Natural killer cell (primary cell): ENCODE results near the gene TGFB1. TPM values are rescaled to one million over a fixed set of nuclear protein-coding genes. Genes with fewer than 3 reads are reported as not detected.

Source experiments
- ATAC-seq, 3 donors: fragments of 150-1000 bp in 2 of 3; fragments of 200-7000 bp in 1 of 3; cut with Tn5 transposase; 1 replicate in 1 of 3; 2 replicates in 2 of 3; pipeline ENCODE4 v1.10.0; 2021; ENCODE audit warnings: mild to moderate bottlenecking in 2 of 3, moderate library complexity in 2 of 3
- DNase-seq, 2 donors: peaks; one replicate each; pipeline versions ENCODE4 v3.0.0 to v3.0.0-alpha.2; 2013 to 2021; ENCODE audit warnings: mixed read lengths in 1 of 2
- H3K27ac ChIP-seq: one replicate; pipeline ENCODE4 v1.5.1; 2013; ENCODE audit warnings: mild to moderate bottlenecking, low read length
- H3K27me3 ChIP-seq: one replicate; pipeline ENCODE4 v1.6.1; 2013; ENCODE audit warnings: low read length; ENCODE audit not compliant: control insufficient read depth, insufficient read depth
- H3K36me3 ChIP-seq: one replicate; pipeline ENCODE4 v1.6.1; 2013; ENCODE audit warnings: low read length; ENCODE audit not compliant: control insufficient read depth, insufficient read depth
- H3K4me1 ChIP-seq: one replicate; pipeline ENCODE4 v1.6.1; 2013; ENCODE audit warnings: low read length; ENCODE audit not compliant: control insufficient read depth, insufficient read depth
- H3K4me3 ChIP-seq: one replicate; pipeline ENCODE4 v1.5.1; 2013; ENCODE audit warnings: low read length
- H3K9me3 ChIP-seq: one replicate; pipeline ENCODE4 v1.6.1; 2013; ENCODE audit warnings: low read length; ENCODE audit not compliant: control insufficient read depth, insufficient read depth
- H3K27ac Mint-ChIP-seq, 2 donors: one replicate each; pipeline ENCODE4 v1.8.0; 2022; ENCODE audit warnings: mild to moderate bottlenecking in 2 of 2, mixed read lengths in 2 of 2, moderate library complexity in 1 of 2
- H3K27me3 Mint-ChIP-seq, 2 donors: one replicate each; pipeline ENCODE4 v1.8.0; 2022; ENCODE audit warnings: low read depth in 2 of 2, mixed read lengths in 2 of 2
- H3K36me3 Mint-ChIP-seq: one replicate; pipeline ENCODE4 v1.8.0; 2022; ENCODE audit warnings: mixed read lengths
- H3K4me1 Mint-ChIP-seq, 2 donors: one replicate each; pipeline ENCODE4 v1.8.0; 2022; ENCODE audit warnings: mixed read lengths in 2 of 2
- H3K4me3 Mint-ChIP-seq: one replicate; pipeline ENCODE4 v1.8.0; 2022; ENCODE audit warnings: mild to moderate bottlenecking, moderate library complexity, mixed read lengths
- H3K9me3 Mint-ChIP-seq, 2 donors: one replicate each; pipeline ENCODE4 v1.8.0; 2022; ENCODE audit warnings: mixed read lengths in 2 of 2
- CTCF ChIP-seq: fragments of 200-600 bp; IDR thresholded peaks from one replicate; pipeline ENCODE4 v1.8.0; 2022; ENCODE audit warnings: antibody characterized with exemption
- WGBS: methylation state at CpG from one replicate; pipeline ENCODE4 v1.1.7; 2013; ENCODE audit warnings: missing lambda C conversion rate; ENCODE audit not compliant: insufficient coverage; 5-methylcytosine and 5-hydroxymethylcytosine counted together
- intact Hi-C: fragments of 100-400 bp; cut with micrococcal nuclease; formaldehyde crosslinking; loops from one replicate; pipeline ENCODE4 v1.14.2; 2022
- total RNA-seq, 4 donors: library from RNA; stranded (reverse); fragments of 120-200 nt in 1 of 4; gene quantifications; one replicate each; pipeline versions ENCODE4 v1.2.3 to v1.2.4, GENCODE V29; 2013 to 2022

Gene TGFB1
- total RNA-seq, 3 donors from 2014 or later (not counting 1 experiment from before 2014, with no cell fraction given): 682 to 761 (median 729) TPM

GRCh38 chr19:41369769-41370168 lies 16.0 kb upstream of the TGFB1 start:
- H3K9me3 Mint-ChIP-seq: no peaks in the 10 kb centered on the region
- WGBS: 100% methylated on average over 1 of the region's 2 CpGs
- no peaks in the 10 kb centered on the region for H3K9me3 ChIP-seq
- no peak overlapping the region for H3K27ac Mint-ChIP-seq
- DNase-seq: no peak
- H3K4me1 ChIP-seq: peaks cover 4% of the 10 kb centered on the region
- H3K27me3 Mint-ChIP-seq: no peaks in the 10 kb centered on the region
- peaks cover 0 to 11% of the 10 kb centered on the region in 2 donors for H3K4me1 Mint-ChIP-seq
- ATAC-seq: no peak
- H3K4me3 ChIP-seq: no peak overlapping the region
- no peak overlapping the region for H3K4me3 Mint-ChIP-seq
- H3K36me3 ChIP-seq: no peaks in the 10 kb centered on the region
- intact Hi-C loops: no loop called here
- no peaks in the 10 kb centered on the region for H3K36me3 Mint-ChIP-seq
- TF ChIP-seq CTCF: no peak
- H3K27ac ChIP-seq: no peak overlapping the region
- no peaks in the 10 kb centered on the region for H3K27me3 ChIP-seq

- no peak overlapping the region for H3K27ac ChIP-seq
- H3K4me3 ChIP-seq: no peak overlapping the region
- no peaks in the 10 kb centered on the region for H3K27me3 ChIP-seq
- H3K36me3 Mint-ChIP-seq: no peaks in the 10 kb centered on the region
- no peaks in the 10 kb centered on the region for H3K27me3 Mint-ChIP-seq
- H3K9me3 Mint-ChIP-seq: no peaks in the 10 kb centered on the region
- H3K9me3 ChIP-seq: no peaks in the 10 kb centered on the region
- no peak for ATAC-seq
- no peak overlapping the region for H3K27ac Mint-ChIP-seq
- no peak for TF ChIP-seq CTCF
- no peak for DNase-seq
- H3K4me1 Mint-ChIP-seq: peaks cover 15 to 28% of the 10 kb centered on the region in 2 donors
- WGBS: 49% methylated on average over 6 of the region's 6 CpGs
- H3K4me1 ChIP-seq: peaks cover 17% of the 10 kb centered on the region
- no peaks in the 10 kb centered on the region for H3K36me3 ChIP-seq
- intact Hi-C loops: no loop called here
- no peak overlapping the region for H3K4me3 Mint-ChIP-seq
Measured at GRCh38 chr19:41367848-41368301, 14.2 kb upstream of the TGFB1 start.

- H3K27me3 ChIP-seq: no peaks in the 10 kb centered on the region
- no peaks in the 10 kb centered on the region for H3K9me3 Mint-ChIP-seq
- H3K36me3 Mint-ChIP-seq: no peaks in the 10 kb centered on the region
- no peaks in the 10 kb centered on the region for H3K9me3 ChIP-seq
- H3K27ac ChIP-seq: no peak overlapping the region
- H3K4me3 ChIP-seq: no peak overlapping the region
- intact Hi-C loops: no loop called here
- ATAC-seq (no peak), DNase-seq (peak in 1 of 2 donors; percentile 42)
- no peaks in the 10 kb centered on the region for H3K27me3 Mint-ChIP-seq
- H3K27ac Mint-ChIP-seq: peak overlapping the region in 1 of 2 donors; percentile 36
- peaks cover 17 to 23% of the 10 kb centered on the region in 2 donors for H3K4me1 Mint-ChIP-seq
- 94% methylated on average over 1 of the region's 1 CpG for WGBS
- H3K4me1 ChIP-seq: peaks cover 18% of the 10 kb centered on the region
- peak overlapping the region; percentile 60 for H3K4me3 Mint-ChIP-seq
- no peaks in the 10 kb centered on the region for H3K36me3 ChIP-seq
- no peak for TF ChIP-seq CTCF
Measured at GRCh38 chr19:41366089-41366488, 12.4 kb upstream of the TGFB1 start.
